Endothelial cell of umbilical vein (primary cell): ENCODE data around the gene TMCC2.

Source experiments
- CTCF ChIP-seq, 2 donors: IDR thresholded peaks; 1 replicate in 1 of 2; 2 replicates in 1 of 2; pipeline ENCODE4 v1.5.1; 2011; ENCODE audit warnings: low read length in 2 of 2, mild to moderate bottlenecking in 2 of 2, moderate library complexity in 2 of 2, control low read depth in 1 of 2, inconsistent platforms in 1 of 2, low read depth in 1 of 2; ENCODE audit not compliant: insufficient read depth in 1 of 2; ENCODE audit errors: extremely low read depth in 1 of 2
- EZH2 ChIP-seq: IDR thresholded peaks from 2 replicates; pipeline ENCODE4 v1.6.1; 2012; ENCODE audit warnings: borderline replicate concordance, low read depth, mild to moderate bottlenecking, moderate library complexity, low read length, inconsistent platforms; ENCODE audit not compliant: severe bottlenecking
- JUN ChIP-seq: IDR thresholded peaks from 2 replicates; pipeline ENCODE4 v1.6.1; 2011; ENCODE audit warnings: borderline replicate concordance, low read depth; ENCODE audit not compliant: insufficient read length, insufficient read depth
- MYC ChIP-seq: IDR thresholded peaks from one replicate; pipeline ENCODE4 v1.6.1; 2011; ENCODE audit warnings: mild to moderate bottlenecking, low read depth, low read length
- POLR2A ChIP-seq: IDR thresholded peaks from 2 replicates; pipeline ENCODE4 v1.6.1; 2012; ENCODE audit warnings: low read depth, mild to moderate bottlenecking, control low read depth, low read length
- POLR2AphosphoS5 ChIP-seq: IDR thresholded peaks from 2 replicates; pipeline ENCODE4 v1.6.1; 2012; ENCODE audit warnings: low read depth, mild to moderate bottlenecking, control low read depth, low read length, moderate library complexity; ENCODE audit not compliant: insufficient read depth

- TF ChIP-seq CTCF (IDR thresholded peaks at IDR 0.05; ENCODE audit: extremely low read depth in 1 of 2, insufficient read depth in 1 of 2, low read depth in 1 of 2, low read length in 2 of 2) (no peak), POLR2A (no peak), POLR2AphosphoS5 (no peak), MYC (no peak), EZH2 (no peak), JUN (no peak)
These were observed 21.9 kb downstream of the TMCC2 start for GRCh38 chr1:205249651-205250050.
